ENCODE measurements around the gene SERPINA6.
"Not testable (repeated sequence)": the region's sequence is repeated elsewhere in the genome, so short reads cannot be mapped to it uniquely, and the experiment has no call there.

Gene SERPINA6, protein sequence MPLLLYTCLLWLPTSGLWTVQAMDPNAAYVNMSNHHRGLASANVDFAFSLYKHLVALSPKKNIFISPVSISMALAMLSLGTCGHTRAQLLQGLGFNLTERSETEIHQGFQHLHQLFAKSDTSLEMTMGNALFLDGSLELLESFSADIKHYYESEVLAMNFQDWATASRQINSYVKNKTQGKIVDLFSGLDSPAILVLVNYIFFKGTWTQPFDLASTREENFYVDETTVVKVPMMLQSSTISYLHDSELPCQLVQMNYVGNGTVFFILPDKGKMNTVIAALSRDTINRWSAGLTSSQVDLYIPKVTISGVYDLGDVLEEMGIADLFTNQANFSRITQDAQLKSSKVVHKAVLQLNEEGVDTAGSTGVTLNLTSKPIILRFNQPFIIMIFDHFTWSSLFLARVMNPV

DNA sequence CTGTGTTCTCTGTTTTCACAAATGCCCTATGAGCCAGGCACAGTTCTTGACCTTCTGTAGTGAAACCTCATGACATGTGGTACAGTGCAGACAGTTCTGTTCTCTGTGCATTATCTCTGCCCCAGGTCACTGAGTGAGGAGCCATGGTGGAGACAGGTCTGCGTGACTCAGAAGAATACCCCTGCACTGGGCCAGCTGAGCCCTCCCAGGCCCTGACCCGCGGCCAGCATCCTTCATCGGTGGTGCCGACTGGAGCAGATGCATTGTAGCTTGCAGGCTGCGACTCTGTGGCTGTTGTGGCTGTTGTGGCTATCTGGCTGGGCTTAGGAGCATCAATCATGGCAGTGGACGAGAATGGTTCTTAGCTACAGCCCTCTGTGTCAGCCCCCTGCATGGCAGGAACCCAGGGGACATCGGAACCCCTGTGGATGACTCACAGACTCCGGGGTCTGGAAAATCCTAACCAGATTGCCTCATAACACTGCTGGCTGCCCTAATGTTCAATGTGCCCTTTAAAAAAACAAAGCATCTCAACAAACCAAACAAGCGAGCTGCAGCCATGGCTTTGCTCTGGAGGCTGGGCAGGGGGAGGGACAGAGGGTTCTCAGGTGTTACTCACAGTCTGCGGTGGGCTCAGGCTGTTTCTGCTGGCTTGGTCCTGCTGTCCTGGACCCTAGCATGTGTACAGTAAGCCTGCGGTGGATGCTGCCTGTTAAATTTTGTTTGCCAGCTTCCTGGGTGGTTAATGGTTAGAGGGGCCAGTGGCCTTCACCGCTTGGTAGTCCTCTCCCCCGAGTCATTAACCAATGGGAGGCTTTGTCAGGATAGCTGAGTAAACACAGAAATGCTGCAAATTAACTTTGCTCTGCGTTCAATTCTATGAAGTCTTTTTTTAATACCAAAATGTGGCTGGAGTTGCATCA is at the start of gene SERPINA6:
Gene SERPINA6 (minus strand): TSS at position 689 of the 923 bp plus-strand sequence. CDS start 8,688 bp downstream, outside the sequence.
- DNase-seq = no peak

DNA sequence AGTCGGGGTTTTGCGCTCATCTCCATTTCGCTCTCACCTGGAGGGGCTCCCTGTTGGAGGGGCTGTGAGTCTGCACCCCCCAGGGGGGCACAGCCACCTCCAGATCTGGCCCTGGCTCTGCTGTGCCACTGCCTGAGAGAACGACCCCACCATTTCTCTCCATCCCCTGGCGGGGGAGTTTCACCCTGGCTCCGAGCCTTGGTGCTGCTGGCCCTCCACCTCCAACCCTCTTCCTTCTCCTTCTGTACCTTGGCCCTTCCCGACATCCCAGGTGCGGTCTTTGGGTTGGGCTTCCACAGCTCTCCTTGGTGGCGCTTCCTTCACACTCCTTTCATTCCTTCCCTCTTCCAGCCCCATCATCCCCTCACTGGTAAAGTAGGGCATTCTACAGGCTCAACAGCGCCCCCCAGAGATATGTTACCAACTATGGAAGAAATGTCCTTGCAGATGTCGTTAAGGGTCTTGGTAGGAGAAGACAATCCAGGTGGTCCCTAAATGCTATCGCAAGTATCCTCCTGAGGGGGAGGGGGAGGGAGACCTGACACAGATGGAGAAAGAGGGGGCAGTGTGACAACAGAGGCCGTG is 49.0 kb upstream of the SERPINA6 start:
- DNase-seq = no peak

DNA sequence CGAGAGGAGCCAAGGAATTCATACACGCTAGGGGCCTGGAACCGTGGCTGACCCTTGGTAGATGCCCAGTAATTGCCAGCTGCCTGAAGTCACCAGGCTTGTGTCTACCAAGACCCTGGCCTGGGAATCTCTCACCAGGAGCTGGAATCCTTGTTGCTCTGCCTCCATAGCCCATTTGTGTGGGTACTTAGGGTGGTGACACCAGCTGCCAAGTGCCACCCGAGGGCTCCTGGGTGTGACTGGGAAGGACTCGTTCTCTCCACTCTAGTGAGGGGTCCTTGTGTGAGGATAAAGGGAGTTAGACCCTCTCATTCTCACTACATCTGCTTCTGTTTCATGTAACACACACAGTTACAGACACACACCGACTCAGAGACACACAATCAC is 47.4 kb upstream of the SERPINA6 start:
- DNase-seq = no peak

DNA sequence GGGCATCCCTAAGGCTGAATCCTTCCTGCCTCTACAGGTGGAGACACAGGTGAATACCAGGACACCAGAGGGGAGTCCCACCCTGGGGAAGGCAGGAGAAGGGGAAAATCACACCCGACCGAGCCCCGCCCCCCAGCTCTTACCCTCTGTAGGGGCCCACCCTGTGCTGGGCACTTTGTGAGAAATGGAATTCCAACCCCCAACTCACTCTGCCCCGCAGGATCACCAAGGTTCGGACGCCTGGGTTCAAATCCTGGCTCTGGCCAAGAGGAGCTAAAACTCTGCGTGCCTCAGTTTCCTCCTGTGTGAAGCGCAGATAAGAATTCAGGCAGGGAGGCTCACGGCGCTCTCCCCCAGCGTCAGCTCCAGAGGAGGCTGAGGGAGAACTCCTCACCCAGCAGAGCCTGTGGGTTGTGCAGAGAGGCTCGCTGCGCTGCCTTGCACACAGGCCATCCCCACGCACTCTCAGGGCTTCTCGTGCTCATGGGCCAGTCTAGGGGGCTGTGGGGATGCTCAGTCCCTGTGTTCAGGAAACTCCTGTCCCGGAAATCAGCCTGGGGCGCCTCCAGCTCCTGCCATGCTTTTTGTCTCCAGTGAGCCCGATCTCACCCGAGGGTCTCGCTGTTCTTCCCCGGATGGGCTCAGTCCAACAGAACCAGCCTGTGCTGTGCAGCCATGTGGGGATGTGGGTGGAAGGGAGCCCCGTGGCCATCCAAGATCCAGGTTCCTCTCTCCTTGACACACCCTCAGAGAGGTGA is 46.8 kb upstream of the SERPINA6 start:
- not testable (repeated sequence) for DNase-seq

DNA sequence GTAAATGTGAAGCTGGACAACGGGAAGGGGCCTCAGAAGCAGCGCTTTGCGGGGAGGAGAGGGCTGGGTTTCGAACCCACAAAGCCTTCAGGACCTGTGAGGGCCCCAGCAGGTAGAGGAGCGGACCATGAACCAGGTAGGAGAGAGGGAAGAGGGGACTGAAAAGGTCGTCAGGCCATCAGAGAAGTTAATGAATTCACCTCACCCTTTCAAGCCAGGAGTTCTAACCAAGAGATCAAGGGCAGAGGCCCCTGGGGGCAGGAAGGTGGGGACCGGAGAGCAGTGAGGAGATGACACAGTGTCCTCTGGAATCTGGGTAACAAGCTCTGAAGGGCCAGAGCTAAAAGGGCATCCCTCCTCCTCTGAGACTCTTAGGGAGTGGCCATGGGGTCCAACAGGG is 45.8 kb upstream of the SERPINA6 start:
- no peak for DNase-seq

DNA sequence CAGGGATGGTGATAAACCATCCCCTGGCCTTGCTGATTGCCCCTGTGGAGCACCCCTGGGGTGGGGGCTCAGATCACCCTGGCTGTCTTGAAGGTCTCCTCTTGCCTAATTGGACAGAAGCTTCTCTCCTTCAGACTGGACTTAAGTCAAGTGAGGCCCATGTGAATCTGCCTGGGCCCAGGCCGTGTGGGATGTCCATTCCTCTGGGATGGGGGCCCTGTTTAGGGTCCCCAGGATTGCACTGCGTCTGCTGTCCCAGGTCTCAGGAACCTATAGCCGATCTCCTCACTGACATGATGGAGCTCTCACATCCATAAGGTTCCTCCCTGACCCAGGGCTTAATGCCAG is 45.1 kb upstream of the SERPINA6 start:
- no peak for DNase-seq

DNA sequence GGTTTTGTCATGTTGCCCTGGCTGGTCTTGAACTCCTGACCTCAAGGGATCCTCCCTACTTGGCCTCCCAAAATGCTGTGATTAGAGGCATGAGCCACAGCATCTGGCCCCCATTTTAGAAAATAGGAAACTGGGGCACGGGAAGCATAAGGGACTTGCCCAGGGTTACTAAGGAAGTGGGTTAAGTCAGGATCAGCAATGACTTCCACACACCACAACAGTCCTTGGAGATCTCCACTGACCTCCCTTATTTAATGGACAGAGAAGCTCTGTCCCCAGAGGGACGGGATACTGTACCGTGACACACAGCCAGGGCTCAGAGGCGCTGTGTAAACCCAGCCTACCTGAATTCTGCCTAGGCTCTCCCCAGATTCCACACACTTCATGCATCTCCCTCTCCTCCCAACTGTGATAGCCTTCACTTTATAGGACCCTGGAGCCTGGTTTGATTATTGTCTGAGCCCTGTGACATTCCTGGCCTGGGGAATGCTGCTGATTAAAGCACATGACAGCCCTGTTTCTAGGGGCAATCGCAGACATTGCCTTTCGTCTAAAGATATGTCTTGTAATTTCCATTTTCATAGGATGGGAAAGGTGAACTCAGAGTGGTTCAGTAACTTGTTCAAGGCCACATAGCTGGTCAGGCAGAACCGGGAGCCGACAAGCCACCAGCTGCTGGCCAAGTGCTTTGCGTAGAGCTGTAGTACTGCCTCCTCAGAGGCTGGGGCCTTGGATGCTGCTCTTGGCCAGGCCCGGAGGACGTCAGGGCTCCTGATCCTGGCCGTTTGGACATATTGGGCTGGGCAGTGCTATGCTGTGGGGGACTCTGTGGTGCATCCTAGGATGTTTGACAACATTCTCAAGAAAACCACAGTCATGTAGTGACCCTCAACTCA is 44.5 kb upstream of the SERPINA6 start:
- DNase-seq = no peak

DNA sequence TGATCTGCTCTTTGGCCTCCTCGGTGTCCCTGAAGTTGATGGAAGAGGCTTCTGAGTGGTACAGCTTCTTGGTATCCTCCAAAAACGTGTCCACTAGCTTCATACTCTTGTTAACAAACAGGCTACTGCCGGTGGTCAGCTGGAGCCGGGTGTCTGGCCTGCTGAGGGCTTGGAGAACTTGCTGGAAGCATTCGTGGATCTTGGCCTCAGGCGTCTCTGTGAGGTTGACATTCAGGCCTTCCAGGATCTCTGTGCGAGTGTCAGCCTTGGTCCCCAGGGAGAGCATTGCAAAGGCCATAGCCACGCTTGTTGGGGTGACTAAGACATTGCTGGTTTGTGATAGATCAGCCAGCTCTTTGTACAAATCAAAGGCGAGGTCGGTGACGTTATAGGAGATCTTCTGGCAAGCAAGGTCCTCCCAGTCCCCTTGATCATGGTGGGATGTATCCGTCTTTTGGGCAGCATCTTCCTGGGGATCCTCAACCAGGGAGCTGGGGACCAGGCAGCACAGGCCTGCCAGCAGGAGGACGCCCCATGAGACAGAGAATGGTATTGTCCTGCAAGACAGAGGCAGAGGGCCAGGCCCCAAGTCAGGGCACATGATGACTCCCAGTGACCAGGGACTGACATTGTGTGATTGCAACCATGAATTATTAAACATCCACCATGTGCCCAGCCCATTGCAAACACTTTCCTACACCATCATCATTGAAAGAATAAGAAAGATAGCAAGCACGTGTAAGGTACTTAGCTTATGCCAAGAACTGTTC is 43.2 kb upstream of the SERPINA6 start, which contains the start of gene SERPINA2:
Gene SERPINA2 (minus strand): TSS at position 553 of the 770 bp plus-strand sequence.
- DNase-seq = no peak

DNA sequence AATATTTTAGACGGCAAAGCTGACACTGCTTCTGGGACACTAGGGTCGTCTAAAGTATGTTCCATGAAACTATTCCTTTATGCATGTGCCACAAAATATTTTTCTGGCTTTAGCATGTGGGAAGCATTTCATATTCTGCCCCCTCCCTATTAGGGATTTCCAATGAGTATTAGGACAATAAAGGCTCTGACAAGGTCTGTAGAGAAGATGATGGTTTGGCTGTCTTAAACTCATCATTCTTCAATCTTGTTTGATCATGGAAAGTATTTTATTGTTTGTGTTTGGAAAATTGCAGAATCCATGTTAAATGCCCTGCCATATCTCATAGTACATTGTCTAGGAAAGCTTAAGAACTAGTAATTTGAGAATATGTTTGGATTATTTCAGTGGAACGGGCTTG is 42.5 kb upstream of the SERPINA6 start:
- no peak for DNase-seq

DNA sequence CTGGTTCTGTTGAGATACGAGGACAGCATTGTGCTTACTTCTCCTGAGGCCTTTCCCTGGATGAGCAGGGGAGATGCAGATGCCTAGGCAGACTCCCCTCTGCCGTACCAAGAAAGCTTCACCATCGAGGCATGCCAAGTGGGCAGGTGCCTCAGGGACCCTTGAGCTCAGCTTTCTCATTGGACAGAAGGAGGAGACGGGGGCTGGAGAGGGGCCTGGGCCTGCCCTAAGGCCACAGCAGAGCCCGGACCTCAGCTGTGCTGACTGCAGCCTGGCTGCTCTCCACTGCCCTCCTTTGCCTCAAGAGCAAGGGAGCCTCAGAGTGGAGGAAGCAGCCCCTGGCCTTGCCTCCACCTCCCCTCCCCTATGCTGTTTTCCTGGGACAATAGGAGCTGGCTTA is 41.8 kb upstream of the SERPINA6 start:
- no peak for DNase-seq

DNA sequence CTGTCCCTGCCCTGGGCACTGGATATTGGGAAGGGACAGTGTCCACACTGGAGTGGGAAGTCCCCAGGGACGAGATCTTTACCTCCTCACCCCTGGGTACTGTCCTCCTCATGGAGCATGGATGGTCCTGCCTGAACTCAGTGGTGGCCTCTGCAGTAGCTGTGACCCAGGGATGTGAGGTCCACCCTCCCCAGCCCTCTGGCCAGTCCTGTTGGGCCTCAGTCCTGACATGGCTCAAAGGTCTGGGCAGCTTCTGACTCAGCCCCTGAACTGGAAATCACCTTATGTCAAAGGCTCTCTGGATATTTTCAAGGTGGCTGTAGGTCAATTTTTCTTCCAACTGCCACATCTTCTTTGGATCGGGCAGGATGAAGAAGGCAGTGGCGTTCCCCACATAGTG is 40.9 kb upstream of the SERPINA6 start:
- no peak for DNase-seq

DNA sequence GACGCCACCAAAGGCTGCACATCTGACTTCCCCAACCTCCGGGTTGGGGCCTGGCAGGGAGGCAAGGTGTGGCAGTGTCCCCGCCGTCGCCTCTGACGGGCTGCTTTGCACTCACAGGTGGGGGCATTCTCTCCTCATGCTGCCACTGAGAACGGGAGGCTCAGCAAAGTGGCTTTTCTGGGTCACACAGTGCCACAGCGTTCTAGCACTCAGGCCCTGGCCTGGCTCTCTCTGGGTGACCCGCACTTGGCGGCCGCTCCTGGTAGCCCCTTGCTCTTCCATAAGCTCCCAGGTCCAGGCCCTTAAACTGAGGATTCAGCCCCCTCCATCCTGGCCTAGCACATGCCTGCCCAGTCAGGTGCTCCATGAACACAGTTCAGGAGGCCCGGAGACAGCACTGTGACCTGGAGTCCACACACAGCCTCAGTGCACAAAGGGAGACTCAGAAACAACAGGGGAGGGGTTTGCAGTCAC is 40.1 kb upstream of the SERPINA6 start:
- no peak for DNase-seq

DNA sequence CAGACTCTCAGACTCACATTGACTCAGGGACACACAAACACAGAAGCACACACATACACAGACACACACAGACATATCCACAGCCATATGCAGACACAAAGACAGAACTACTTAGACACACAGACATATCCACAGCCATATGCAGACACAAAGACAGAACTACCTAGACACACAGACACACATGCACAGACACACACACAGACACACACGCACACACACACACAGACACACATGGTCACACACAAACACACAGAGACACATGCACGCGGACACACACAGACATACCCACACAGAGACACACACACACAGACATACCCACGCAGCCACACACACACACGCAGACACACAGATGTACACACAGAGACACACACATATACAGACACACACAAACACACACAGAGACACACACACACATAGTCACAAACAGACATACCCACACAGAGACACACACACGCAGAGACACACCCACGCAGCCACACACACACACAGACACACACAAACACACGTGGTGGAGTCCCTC is 39.5 kb upstream of the SERPINA6 start:
- no peak for DNase-seq

DNA sequence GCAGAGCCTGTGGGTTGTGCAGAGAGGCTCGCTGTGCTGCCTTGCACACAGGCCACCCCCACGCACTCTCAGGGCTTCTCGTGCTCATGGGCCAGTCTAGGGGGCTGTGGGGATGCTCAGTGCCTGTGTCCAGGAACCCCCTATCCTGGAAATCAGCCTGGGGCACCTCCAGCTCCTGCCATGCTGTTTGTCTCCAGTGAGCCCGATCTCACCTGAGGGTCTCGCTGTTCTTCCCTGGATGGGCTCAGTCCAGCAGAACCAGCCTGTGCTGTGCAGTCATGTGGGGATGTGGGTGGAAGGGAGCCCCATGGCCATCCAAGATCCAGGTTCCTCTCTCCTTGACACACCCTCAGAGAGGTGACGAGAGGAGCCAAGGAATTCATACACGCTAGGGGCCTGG is 38.5 kb upstream of the SERPINA6 start:
- no peak for DNase-seq

DNA sequence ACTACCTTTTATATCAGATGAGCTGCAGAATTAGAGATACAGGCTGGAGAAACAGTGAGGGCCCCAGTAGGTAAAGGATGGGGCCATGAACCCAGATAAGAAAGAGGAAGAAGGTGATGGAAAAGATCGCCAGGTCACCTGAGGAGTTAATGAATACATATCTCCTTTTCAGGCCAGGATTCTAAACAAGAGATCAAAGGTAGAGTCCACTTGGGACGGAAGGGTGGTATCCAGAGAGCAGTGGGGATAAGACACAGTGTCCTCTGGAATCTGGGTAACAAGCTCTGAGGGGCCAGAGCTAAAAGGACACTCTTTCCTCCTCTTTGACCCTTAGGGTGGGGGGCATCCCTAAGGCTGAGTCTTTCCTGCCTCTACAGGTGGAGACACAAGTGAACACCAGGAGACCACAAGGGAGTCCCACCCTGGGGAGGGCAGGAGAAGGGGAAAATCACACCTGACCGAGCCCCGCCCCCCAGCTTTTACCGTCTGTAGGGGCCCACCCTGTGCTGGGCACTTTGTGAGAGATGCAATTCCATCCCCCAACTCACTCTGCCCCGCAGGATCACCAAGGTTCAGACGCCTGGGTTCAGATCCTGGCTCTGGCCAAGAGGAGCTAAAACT is 37.9 kb upstream of the SERPINA6 start:
- no peak for DNase-seq

DNA sequence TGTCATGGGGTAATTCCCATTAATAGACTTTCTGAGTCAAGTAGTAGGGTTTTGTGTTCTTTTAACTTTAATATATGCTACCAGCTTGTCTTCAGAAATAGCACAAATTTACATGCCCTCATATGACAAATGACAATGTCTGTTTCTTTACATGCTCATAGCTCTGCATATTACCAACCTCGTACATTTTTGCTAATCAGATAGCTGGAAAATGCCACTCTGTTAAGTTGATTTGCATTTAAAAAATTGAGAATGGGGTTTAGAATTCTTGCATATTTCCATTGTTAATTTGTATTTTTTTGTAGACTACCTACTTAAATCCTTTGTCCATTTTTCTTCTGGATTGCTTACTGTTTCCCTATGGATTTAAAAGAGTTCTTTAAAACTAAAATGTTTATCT is 34.0 kb upstream of the SERPINA6 start:
- no peak for DNase-seq

DNA sequence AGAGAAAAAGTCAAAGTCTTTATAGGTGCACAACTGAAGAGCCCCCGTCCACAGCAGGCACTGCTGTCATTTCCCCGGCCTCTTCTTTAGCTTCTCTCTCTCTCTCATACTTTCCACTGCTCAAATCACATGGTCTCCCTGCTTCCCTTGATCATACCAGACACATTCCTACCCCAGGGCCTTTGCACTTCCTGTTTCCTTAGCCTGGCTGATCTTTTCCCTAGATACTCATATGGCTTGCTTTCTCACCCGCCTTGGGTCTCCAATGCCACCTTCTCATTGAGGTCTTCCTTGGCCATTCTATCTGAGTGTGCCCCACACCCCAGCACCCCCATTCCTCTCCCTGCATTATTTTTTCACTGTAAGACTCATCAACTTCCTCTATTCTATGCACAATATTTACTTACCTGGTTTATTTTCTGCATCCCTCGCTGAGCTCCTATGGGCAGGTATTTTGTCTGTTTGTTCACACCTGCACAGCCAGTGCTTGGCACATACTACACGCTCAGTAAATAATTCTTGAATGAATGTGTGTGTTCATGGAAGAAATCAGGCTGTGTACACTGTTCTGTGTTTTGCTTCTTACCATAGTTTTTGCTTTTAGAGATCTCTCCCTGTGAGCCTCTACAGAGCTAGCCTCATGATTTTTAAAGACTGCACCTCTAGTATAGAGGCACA is 33.4 kb upstream of the SERPINA6 start:
- no peak for DNase-seq

DNA sequence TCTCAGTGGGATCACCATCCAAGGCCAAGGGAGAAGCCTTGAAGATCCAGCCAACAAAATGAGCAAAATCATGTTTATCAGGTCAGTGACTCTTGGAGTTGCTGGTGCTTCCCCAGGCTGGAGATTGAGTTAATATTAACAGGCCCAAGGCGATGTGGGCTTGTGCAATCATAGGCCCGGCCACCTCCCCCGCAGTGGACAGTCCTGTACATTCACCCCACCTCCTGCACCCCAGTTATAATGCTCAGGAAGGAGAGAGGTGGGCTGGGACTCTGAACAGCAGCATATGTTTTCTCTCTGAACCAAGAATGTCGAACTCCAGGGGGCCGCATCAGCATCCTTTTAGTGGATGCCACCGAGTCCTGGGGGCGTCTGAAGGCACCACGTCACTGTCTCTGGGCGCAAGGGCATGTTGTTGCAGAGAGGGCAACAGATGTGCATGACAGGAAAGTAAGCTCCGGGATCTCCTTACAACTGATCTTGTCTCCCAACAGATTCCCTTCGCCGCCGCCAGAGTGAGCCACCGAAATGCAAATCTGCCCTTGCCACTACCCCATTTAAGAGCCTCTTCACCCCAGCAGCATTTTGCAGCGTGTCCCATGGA is 32.2 kb upstream of the SERPINA6 start:
- no peak for DNase-seq

DNA sequence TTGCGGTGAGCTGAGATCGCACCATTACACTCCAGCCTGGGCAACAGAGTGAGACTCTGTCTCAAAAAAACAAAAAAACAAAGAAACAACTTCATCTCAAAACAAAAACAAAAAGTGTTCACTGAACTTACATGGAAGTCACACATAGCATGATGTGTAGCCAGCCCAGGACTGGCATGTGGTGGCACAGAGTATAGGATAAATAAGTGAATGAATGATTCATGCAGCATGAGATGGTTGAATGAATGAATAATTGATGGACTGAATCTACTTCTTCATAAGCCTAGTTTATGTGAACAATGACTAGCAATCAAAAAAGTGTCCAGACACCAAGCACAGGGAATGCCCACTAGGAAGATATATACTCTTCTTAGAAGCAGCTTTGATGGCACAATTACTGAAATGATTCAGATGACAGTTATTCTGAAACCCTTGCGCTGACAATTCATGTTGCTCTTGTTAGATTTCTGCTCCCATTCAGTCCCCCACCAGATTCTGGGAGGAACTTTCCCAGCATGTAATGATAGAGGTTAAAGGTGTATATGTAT is 31.6 kb upstream of the SERPINA6 start:
- DNase-seq = no peak
